ENCODE data around the gene PXT1. TPM values are rescaled to one million over a fixed set of nuclear protein-coding genes. Genes with fewer than 3 reads are reported as not detected.

Gene PXT1
- total RNA-seq, 1 donor from 2014 or later: not detected

DNA sequence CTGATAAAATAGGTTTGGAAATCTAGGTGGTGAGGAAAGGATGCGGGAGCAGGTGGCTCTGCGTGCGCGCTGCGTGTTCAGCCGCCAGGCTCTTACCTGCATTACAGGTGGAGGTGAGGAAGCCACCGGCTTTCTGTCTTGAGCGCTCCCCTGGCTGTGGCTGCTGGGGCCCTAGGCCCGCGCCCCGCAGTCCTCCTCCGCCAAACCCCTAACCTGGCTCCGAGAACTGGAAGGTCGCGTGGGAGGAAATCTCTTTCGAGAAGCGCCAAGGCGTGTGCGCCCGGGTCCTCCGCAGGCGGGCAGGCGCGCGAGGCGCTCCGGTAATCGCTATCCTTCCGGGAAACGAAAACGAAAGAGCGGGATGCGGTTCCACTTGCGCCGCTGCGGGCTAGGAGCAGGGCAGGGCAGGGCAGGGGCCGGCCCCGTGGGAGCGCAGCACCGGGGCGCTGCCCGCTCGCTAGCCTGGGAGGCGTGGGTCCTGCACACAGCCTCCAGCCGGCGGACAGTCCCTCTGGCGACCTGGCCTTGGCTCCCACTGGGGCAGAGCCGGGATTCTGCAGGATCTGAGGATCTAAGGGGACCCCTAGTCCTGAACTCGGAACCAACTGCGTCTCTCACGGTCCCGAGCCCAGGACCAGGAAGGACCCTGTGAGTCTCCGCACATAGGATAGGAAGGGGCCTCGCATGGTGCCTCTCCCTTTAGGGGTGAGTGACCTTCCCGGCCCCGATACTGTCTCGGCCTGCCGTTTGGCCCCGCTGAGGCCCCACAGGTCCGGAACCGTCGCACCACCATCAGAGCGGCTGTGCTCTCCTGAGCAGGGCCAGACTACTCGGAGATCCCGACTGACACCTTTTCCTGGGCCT, 55.0 kb downstream of the PXT1 start, which contains the start of gene ETV7:
ETV7 (minus strand) TSS at position 230 of the 864 bp plus-strand sequence; CDS start at position 102, 128 bp downstream.
- H3K9me3 ChIP-seq: no peaks in the 10 kb centered on the region
- DNase-seq: peak; percentile 72
- peaks cover 9% of the 10 kb centered on the region for H3K4me1 ChIP-seq
- ATAC-seq: peak; percentile 89 to 92
- intact Hi-C loops (cut with DNase I): no loop called here
- peak within 1 kb of the TSS; percentile 74 for H3K27ac ChIP-seq
- no peaks in the 10 kb centered on the region for H3K36me3 ChIP-seq
- TF ChIP-seq, protein P1, sequence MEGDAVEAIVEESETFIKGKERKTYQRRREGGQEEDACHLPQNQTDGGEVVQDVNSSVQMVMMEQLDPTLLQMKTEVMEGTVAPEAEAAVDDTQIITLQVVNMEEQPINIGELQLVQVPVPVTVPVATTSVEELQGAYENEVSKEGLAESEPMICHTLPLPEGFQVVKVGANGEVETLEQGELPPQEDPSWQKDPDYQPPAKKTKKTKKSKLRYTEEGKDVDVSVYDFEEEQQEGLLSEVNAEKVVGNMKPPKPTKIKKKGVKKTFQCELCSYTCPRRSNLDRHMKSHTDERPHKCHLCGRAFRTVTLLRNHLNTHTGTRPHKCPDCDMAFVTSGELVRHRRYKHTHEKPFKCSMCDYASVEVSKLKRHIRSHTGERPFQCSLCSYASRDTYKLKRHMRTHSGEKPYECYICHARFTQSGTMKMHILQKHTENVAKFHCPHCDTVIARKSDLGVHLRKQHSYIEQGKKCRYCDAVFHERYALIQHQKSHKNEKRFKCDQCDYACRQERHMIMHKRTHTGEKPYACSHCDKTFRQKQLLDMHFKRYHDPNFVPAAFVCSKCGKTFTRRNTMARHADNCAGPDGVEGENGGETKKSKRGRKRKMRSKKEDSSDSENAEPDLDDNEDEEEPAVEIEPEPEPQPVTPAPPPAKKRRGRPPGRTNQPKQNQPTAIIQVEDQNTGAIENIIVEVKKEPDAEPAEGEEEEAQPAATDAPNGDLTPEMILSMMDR (IDR thresholded peaks at IDR 0.05): no peak
- no peaks in the 10 kb centered on the region for H3K27me3 ChIP-seq (ENCODE audit: low read depth)
- peak within 1 kb of the TSS; percentile 81 for H3K4me3 ChIP-seq

- DNase-seq: peak; percentile 63
- intact Hi-C loops (cut with DNase I): no loop called here
- Histone ChIP-seq H3K4me1 (peaks cover 9% of the 10 kb centered on the region), H3K9me3 (no peaks in the 10 kb centered on the region), H3K36me3 (no peaks in the 10 kb centered on the region), H3K27ac (peak overlapping the region; percentile 74), H3K27me3 (ENCODE audit: low read depth) (no peaks in the 10 kb centered on the region), H3K4me3 (peak overlapping the region; percentile 81)
- peak; percentile 69 to 70 for ATAC-seq
- TF ChIP-seq, protein P1 (IDR thresholded peaks at IDR 0.05): no peak
Observed at GRCh38 chr6:36386495-36387439, 55.9 kb downstream of the PXT1 start.

DNA sequence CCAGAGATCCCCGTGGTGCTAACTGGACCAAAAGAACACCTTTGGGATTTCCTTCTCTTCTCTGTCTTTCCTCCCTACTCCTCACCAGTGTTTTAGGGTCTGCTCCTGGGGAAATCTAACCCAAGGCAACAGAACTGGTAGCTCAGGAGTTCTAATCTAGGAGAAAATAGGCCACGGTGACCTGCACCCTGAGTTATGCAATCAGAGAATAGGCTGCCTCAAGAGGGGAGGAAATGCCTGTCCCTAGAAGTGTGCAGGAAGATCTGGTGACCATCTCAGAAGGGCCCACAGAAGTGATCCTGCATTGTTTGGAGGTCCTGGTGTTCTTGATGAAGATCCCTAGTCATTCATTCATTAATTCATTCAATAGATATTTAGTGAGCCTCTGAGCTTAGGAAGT, 58.6 kb downstream of the PXT1 start:
- H3K9me3 ChIP-seq: no peaks in the 10 kb centered on the region
- no peak for ATAC-seq

GRCh38 chr6:36383606-36384005, 59.0 kb downstream of the PXT1 start:
- intact Hi-C loops (cut with DNase I): no loop called here
- TF ChIP-seq, protein P1 (IDR thresholded peaks at IDR 0.05): no peak
- no peaks in the 10 kb centered on the region for H3K27me3 ChIP-seq (ENCODE audit: low read depth)
- no peaks in the 10 kb centered on the region for H3K36me3 ChIP-seq
- peaks cover 9% of the 10 kb centered on the region for H3K4me1 ChIP-seq
- ATAC-seq: no peak
- H3K9me3 ChIP-seq: no peaks in the 10 kb centered on the region
- no peak overlapping the region for H3K27ac ChIP-seq
- no peak for DNase-seq
- no peak overlapping the region for H3K4me3 ChIP-seq

More for the DNA sequence above, 58.6 kb downstream of the PXT1 start:
- TF ChIP-seq, protein P1 (IDR thresholded peaks at IDR 0.05): no peak
- Histone ChIP-seq H3K4me1 (peaks cover 9% of the 10 kb centered on the region), H3K4me3 (no peak overlapping the region), H3K36me3 (no peaks in the 10 kb centered on the region), H3K27ac (no peak overlapping the region), H3K27me3 (ENCODE audit: low read depth) (no peaks in the 10 kb centered on the region)
- DNase-seq: no peak
- intact Hi-C loops (cut with DNase I): no loop called here

- no peak overlapping the region for H3K27ac ChIP-seq
- ATAC-seq (no peak), DNase-seq (no peak)
- H3K27me3 ChIP-seq (ENCODE audit: low read depth): no peaks in the 10 kb centered on the region
- TF ChIP-seq, protein P1 (IDR thresholded peaks at IDR 0.05): no peak
- peaks cover 3% of the 10 kb centered on the region for H3K4me1 ChIP-seq
- no peak overlapping the region for H3K4me3 ChIP-seq
- H3K36me3 ChIP-seq: no peaks in the 10 kb centered on the region
- no peaks in the 10 kb centered on the region for H3K9me3 ChIP-seq
- intact Hi-C loops (cut with DNase I): no loop called here
Observed at GRCh38 chr6:36382976-36383375, 59.7 kb downstream of the PXT1 start.

Data from lower lobe of right lung (tissue), 2 donors.